ENCODE results near the gene UBL4B. TPM values are rescaled to one million over a fixed set of nuclear protein-coding genes. Genes with fewer than 3 reads are reported as not detected.

UBL4B gene
- total RNA-seq, 6 experiments from 2014 or later = not detected

- no peak overlapping the region for H3K4me3 ChIP-seq
- 10% methylated on average over 23 of the region's 64 CpGs for WGBS (ENCODE audit: insufficient coverage, low coverage, low lambda C conversion rate, missing lambda C conversion rate)
Measured at GRCh38 chr1:110069404-110070281, 42.6 kb upstream of the UBL4B start.

GRCh38 chr1:110070282-110070669 is 42.0 kb upstream of the UBL4B start:
- no CpG with 5 or more reads among the region's 52 CpGs for WGBS (ENCODE audit: insufficient coverage, low coverage, low lambda C conversion rate, missing lambda C conversion rate)
- peak; percentile 11 to 33 (median 18) for ATAC-seq
- Histone ChIP-seq H3K36me3 (no peaks in the 10 kb centered on the region), H3K4me3 (no peak overlapping the region), H3K27me3 (peaks cover 23 to 40% of the 10 kb centered on the region in 2 donors), H3K9me3 (no peaks in the 10 kb centered on the region), H3K27ac (no peak overlapping the region), H3K4me1 (peaks cover 0 to 8% (median 0%) of the 10 kb centered on the region in 4 donors)
- DNase-seq = no peak
- TF ChIP-seq POLR2A (IDR thresholded peaks at IDR 0.05) (no peak), CTCF (IDR thresholded peaks at IDR 0.05) (no peak)
- intact Hi-C loops (cut with DNase I) = no loop called here

More at GRCh38 chr1:110069404-110070281, 42.6 kb upstream of the UBL4B start:
- ATAC-seq = peak; percentile 37 to 64 (median 47)
- peaks cover 23 to 40% of the 10 kb centered on the region in 2 donors for H3K27me3 ChIP-seq
- H3K4me1 ChIP-seq = peaks cover 0 to 8% (median 0%) of the 10 kb centered on the region in 4 donors
- intact Hi-C loops (cut with DNase I) = no loop called here
- H3K9me3 ChIP-seq = no peaks in the 10 kb centered on the region
- no peak for TF ChIP-seq CTCF (IDR thresholded peaks at IDR 0.05)
- no peak for TF ChIP-seq POLR2A (IDR thresholded peaks at IDR 0.05)
- no peak overlapping the region for H3K27ac ChIP-seq
- no peaks in the 10 kb centered on the region for H3K36me3 ChIP-seq
- DNase-seq = no peak

GRCh38 chr1:110070671-110071242 is 41.5 kb upstream of the UBL4B start, which contains the start of gene ALX3:
Gene ALX3, minus strand, starts transcription at chr1:110070672. Its CDS starts 60 bp downstream, at chr1:110070612.
- DNase-seq (no peak), ATAC-seq (no peak)
- no peaks in the 10 kb centered on the region for H3K36me3 ChIP-seq
- TF ChIP-seq POLR2A (IDR thresholded peaks at IDR 0.05) = no peak
- no peak for TF ChIP-seq CTCF (IDR thresholded peaks at IDR 0.05)
- intact Hi-C loops (cut with DNase I) = no loop called here
- no peak within 1 kb of the TSS for H3K27ac ChIP-seq
- peaks cover 0 to 8% (median 0%) of the 10 kb centered on the region in 4 donors for H3K4me1 ChIP-seq
- H3K9me3 ChIP-seq = no peaks in the 10 kb centered on the region
- H3K27me3 ChIP-seq = peaks cover 23 to 40% of the 10 kb centered on the region in 2 donors
- no CpG with 5 or more reads among the region's 27 CpGs for WGBS (ENCODE audit: insufficient coverage, low coverage, low lambda C conversion rate, missing lambda C conversion rate)
- no peak within 1 kb of the TSS for H3K4me3 ChIP-seq

GRCh38 chr1:110074166-110074565 is 38.1 kb upstream of the UBL4B start:
- Histone ChIP-seq H3K4me1 (peaks cover 0 to 8% (median 0%) of the 10 kb centered on the region in 4 donors), H3K9me3 (no peaks in the 10 kb centered on the region), H3K4me3 (no peak overlapping the region), H3K36me3 (no peaks in the 10 kb centered on the region), H3K27ac (no peak overlapping the region), H3K27me3 (peaks cover 7 to 18% of the 10 kb centered on the region in 2 donors)
- WGBS (ENCODE audit: insufficient coverage, low coverage, low lambda C conversion rate, missing lambda C conversion rate) = 58% methylated on average over 4 of the region's 4 CpGs
- no peak for DNase-seq
- no peak for TF ChIP-seq POLR2A (IDR thresholded peaks at IDR 0.05)
- TF ChIP-seq CTCF (IDR thresholded peaks at IDR 0.05) = no peak
- ATAC-seq = peak in 1 of 4 donors; percentile 23
- intact Hi-C loops (cut with DNase I) = no loop called here

All from right lobe of liver (tissue), 6 donors.